Lower lobe of right lung (tissue), 2 donors: ENCODE measurements around the gene CCDC170. TPM values are rescaled to one million over a fixed set of nuclear protein-coding genes. Genes with fewer than 3 reads are reported as not detected.

ENCODE experiments used
- ATAC-seq, 2 donors: fragments of 200-7000 bp; cut with Tn5 transposase; one replicate each; pipeline ENCODE4 v1.9.1; 2020 to 2022; ENCODE audit warnings: mild to moderate bottlenecking in 2 of 2, moderate library complexity in 2 of 2
- DNase-seq: peaks from one replicate; pipeline ENCODE4 v3.0.0-alpha.2; 2020
- H3K27ac ChIP-seq: fragments of 200-600 bp; one replicate; pipeline ENCODE4 v1.8.0; 2022
- H3K27me3 ChIP-seq: fragments of 200-600 bp; one replicate; pipeline ENCODE4 v1.8.0; 2022; ENCODE audit warnings: low read depth
- H3K36me3 ChIP-seq: fragments of 200-600 bp; one replicate; pipeline ENCODE4 v1.8.0; 2022; ENCODE audit warnings: mild to moderate bottlenecking
- H3K4me1 ChIP-seq: fragments of 200-600 bp; one replicate; pipeline ENCODE4 v1.8.0; 2022
- H3K4me3 ChIP-seq: fragments of 200-600 bp; one replicate; pipeline ENCODE4 v1.8.0; 2022; ENCODE audit warnings: mild to moderate bottlenecking
- H3K9me3 ChIP-seq: fragments of 200-600 bp; one replicate; pipeline ENCODE4 v1.8.0; 2022
- CTCF ChIP-seq: fragments of 200-600 bp; IDR thresholded peaks from one replicate; pipeline ENCODE4 v1.8.0; 2022; ENCODE audit warnings: antibody characterized with exemption, mild to moderate bottlenecking
- intact Hi-C: fragments of 100-400 bp; cut with DNase I; formaldehyde crosslinking; loops from one replicate; pipeline ENCODE4 v1.11.0; 2022
- total RNA-seq: library from RNA; stranded (reverse); fragmentation: NEBNext Ultra II Directional; extraction: Animal tissue kit (Norgen Biotek cat#: 25700); gene quantifications from one replicate; pipeline ENCODE4 v1.2.1, GENCODE V29; 2021
- donor health status: DM: no; HTN: yes; CAD: no; lungs with severe emphysema.

The CCDC170 gene
- total RNA-seq, 1 donor from 2014 or later, result 5.4 TPM

- H3K27me3 ChIP-seq, result no peaks in the 10 kb centered on the region
- ATAC-seq, result no peak
- H3K9me3 ChIP-seq, result no peaks in the 10 kb centered on the region
- H3K36me3 ChIP-seq, result no peaks in the 10 kb centered on the region
- no peak overlapping the region for H3K4me3 ChIP-seq
- DNase-seq, result no peak
- H3K27ac ChIP-seq, result no peak overlapping the region
- no peak for TF ChIP-seq CTCF
- intact Hi-C loops, result no loop called here
- no peaks in the 10 kb centered on the region for H3K4me1 ChIP-seq
Observed at GRCh38 chr6:151610326-151610725, 116.5 kb downstream of the CCDC170 start.

GRCh38 chr6:151614630-151615029 is 120.8 kb downstream of the CCDC170 start:
- Histone ChIP-seq H3K27ac (no peak overlapping the region), H3K9me3 (no peaks in the 10 kb centered on the region), H3K27me3 (no peaks in the 10 kb centered on the region), H3K4me3 (no peak overlapping the region), H3K36me3 (no peaks in the 10 kb centered on the region), H3K4me1 (no peaks in the 10 kb centered on the region)
- intact Hi-C loops, result no loop called here
- DNase-seq (no peak), ATAC-seq (no peak)
- TF ChIP-seq CTCF, result no peak

- no peak overlapping the region for H3K27ac ChIP-seq
- H3K27me3 ChIP-seq, result no peaks in the 10 kb centered on the region
- intact Hi-C loops, result no loop called here
- no peaks in the 10 kb centered on the region for H3K4me1 ChIP-seq
- DNase-seq, result no peak
- no peak for TF ChIP-seq CTCF
- no peak overlapping the region for H3K4me3 ChIP-seq
- ATAC-seq, result no peak
- no peaks in the 10 kb centered on the region for H3K9me3 ChIP-seq
- H3K36me3 ChIP-seq, result no peaks in the 10 kb centered on the region
Observed at GRCh38 chr6:151616091-151616513, 122.3 kb downstream of the CCDC170 start.

- DNase-seq, result no peak
- no peak for ATAC-seq
- TF ChIP-seq CTCF, result no peak
- Histone ChIP-seq H3K9me3 (no peaks in the 10 kb centered on the region), H3K4me1 (no peaks in the 10 kb centered on the region), H3K4me3 (no peak overlapping the region), H3K36me3 (no peaks in the 10 kb centered on the region), H3K27me3 (no peaks in the 10 kb centered on the region), H3K27ac (no peak overlapping the region)
- intact Hi-C loops, result no loop called here
Observed at GRCh38 chr6:151616600-151616999, 122.8 kb downstream of the CCDC170 start.

- no peak for DNase-seq
- Histone ChIP-seq H3K9me3 (no peaks in the 10 kb centered on the region), H3K27ac (no peak overlapping the region), H3K27me3 (no peaks in the 10 kb centered on the region), H3K4me1 (no peaks in the 10 kb centered on the region), H3K36me3 (no peaks in the 10 kb centered on the region), H3K4me3 (no peak overlapping the region)
- no peak for TF ChIP-seq CTCF
- no peak for ATAC-seq
- intact Hi-C loops, result no loop called here
Observed at GRCh38 chr6:151617539-151617938, 123.7 kb downstream of the CCDC170 start.

GRCh38 chr6:151618717-151619116 is 124.9 kb downstream of the CCDC170 start:
- no peak overlapping the region for H3K27ac ChIP-seq
- no peak for TF ChIP-seq CTCF
- ATAC-seq (no peak), DNase-seq (no peak)
- intact Hi-C loops, result no loop called here
- H3K36me3 ChIP-seq, result no peaks in the 10 kb centered on the region
- H3K27me3 ChIP-seq, result no peaks in the 10 kb centered on the region
- H3K4me3 ChIP-seq, result no peak overlapping the region
- no peaks in the 10 kb centered on the region for H3K4me1 ChIP-seq
- no peaks in the 10 kb centered on the region for H3K9me3 ChIP-seq
